ENCODE measurements around the gene ESCO1.

Gene ESCO1

DNA sequence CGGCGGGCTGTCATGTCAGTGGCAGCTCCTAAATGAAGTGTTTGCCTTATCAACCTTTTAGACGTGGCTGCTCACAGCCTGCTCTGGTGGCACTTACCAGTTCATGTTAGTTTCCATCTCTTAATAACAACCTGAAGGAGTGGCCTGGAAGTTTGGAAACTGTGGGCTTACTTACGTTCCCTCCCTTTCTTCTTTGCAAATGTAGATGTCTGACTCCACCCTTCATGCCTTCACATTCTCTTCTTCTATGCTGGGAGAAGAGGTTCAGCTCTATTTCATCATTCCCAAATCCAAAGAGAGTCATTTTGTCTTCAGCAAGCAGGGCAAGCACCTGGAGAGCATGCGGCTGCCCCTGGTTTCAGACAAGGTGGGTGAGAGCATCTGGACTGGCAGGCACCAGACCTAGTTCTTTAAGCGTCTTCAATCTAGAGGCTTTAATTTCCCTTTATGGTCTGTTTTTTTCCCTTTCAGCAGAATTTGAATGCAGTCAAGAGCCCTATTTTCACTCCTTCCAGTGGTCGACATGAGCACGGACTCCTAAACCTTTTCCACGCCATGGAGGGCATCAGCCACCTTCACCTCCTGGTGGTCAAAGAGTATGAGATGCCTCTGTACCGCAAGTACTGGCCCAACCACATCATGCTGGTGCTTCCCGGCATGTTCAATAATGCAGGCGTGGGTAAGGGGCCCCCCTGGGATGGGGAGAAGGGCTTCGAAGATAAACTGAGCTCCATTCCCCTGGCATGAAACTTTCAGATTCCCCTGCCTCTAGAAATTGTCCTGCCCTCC lies 92.4 kb downstream of the ESCO1 start:
- H3K4me3 ChIP-seq (ENCODE audit: low read length) = no peak overlapping the region
- no peak for DNase-seq (ENCODE audit: low read depth)
- no peak for TF ChIP-seq CTCF (conservative IDR thresholded peaks at IDR 0.05; ENCODE audit: low read depth, low read length)

DNA sequence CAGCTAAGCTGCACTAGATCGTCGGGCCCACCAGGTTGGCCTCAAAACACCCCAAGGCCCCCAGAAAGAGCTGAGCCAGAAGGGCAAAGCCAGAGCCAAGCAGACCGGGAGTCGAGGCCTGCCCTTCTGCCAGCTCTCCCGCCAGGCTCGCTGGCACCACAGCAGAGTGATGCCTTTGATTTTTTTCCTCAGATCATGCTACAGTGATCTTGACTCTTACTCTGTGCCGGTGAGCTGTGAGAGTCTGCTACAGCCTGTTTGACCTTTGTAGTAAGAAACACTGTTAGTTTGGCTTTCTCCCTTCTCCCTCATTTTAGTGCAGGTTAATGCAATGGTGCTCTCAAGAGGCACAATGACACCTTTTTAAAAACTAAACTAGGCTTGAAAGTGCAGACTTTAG lies 97.8 kb downstream of the ESCO1 start:
- no peak for TF ChIP-seq CTCF (conservative IDR thresholded peaks at IDR 0.05; ENCODE audit: low read depth, low read length)
- H3K4me3 ChIP-seq (ENCODE audit: low read length) = no peak overlapping the region
- no peak for DNase-seq (ENCODE audit: low read depth)

DNA sequence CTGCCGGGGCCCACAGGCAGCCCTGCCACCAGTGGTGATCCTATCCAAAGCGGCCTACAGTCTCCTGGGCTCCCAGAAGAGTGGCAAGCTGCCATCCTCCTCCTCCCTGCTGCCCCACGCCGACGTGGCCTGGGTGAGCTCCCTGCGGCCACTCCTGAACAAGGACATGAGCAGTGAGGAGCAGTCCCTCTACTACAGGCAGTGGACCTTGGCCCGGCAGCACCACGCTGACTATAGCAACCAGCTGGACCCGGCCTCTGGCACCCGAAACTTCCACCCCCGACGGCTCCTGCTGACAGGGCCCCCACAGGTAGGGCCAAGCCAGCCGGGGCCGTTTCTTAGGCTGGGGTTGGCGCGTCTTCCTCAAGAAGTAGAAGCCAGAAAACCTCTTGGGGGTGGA lies 100.5 kb downstream of the ESCO1 start:
- no peak overlapping the region for H3K4me3 ChIP-seq (ENCODE audit: low read length)
- DNase-seq (ENCODE audit: low read depth) = no peak
- TF ChIP-seq CTCF (conservative IDR thresholded peaks at IDR 0.05; ENCODE audit: low read depth, low read length) = no peak

DNA sequence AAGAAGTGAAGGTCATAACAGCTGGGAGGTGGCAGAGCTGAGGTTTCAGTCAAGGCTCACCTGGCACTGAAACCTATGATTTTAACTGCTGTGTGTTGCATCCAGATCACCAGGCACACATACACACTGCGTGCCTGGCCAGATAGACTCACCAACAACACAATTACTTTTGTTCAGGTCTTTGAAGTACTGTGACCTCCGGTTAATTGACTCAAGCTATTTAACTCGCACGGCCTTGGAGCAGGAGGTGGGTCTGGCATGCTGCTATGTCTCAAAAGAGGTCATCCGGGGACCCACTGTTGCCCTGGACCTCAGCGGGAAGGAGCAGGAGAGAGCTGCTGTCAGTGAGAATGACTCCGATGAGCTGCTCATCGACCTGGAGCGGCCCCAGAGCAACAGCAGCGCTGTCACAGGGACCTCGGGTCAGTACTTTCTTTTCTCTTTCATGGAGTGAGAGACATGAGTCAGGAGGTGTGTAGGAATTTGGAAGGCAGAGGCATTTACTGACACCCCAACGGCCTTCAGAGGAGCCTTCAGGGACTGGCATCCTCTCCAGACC lies 104.1 kb downstream of the ESCO1 start:
- no peak for DNase-seq (ENCODE audit: low read depth)
- TF ChIP-seq CTCF (conservative IDR thresholded peaks at IDR 0.05; ENCODE audit: low read depth, low read length) = no peak
- H3K4me3 ChIP-seq (ENCODE audit: low read length) = no peak overlapping the region

DNA sequence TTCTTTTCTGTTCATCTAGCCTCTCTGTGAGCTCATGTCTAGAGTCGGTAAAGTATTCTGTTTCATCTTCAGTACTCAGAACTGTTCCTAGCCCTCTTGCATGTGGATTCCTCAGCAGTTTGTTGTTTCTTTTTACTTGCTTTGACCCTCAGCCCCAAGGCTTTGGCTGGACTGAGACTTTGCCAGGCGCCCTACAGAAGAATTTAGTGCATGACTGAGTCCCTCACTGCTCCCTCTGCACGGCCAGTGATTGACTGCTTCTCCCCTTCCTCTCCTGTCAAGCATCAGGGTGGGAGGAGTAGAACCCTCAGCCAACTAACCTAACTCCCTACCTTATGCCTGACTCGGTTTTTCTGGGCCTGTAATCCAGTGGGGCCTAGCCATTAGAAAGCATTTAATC lies 109.8 kb downstream of the ESCO1 start:
- no peak overlapping the region for H3K4me3 ChIP-seq (ENCODE audit: low read length)
- DNase-seq (ENCODE audit: low read depth) = no peak
- TF ChIP-seq CTCF (conservative IDR thresholded peaks at IDR 0.05; ENCODE audit: low read depth, low read length) = no peak

- H3K4me3 ChIP-seq (ENCODE audit: low read length) = no peak overlapping the region
- DNase-seq (ENCODE audit: low read depth) = no peak
Measured at GRCh38 chr18:21489919-21490495, 110.5 kb downstream of the ESCO1 start.

More at GRCh38 chr18:21489919-21490495, 110.5 kb downstream of the ESCO1 start:
- TF ChIP-seq CTCF (conservative IDR thresholded peaks at IDR 0.05; ENCODE audit: low read depth, low read length) = no peak
